GM10266 (cell line): ENCODE data around the gene FFAR2.

Experiments used
- DNase-seq: peaks from one replicate; pipeline ENCODE4 v3.0.0; 2012; ENCODE audit errors: extremely low spot score
- TF ChIP-seq, protein P1 (sequence below): IDR thresholded peaks from 2 replicates; pipeline ENCODE4 v1.5.1; 2012; ENCODE audit warnings: mild to moderate bottlenecking, low read depth; ENCODE audit not compliant: control insufficient read depth, insufficient read depth; ENCODE audit errors: missing control alignments

The FFAR2 gene

DNA sequence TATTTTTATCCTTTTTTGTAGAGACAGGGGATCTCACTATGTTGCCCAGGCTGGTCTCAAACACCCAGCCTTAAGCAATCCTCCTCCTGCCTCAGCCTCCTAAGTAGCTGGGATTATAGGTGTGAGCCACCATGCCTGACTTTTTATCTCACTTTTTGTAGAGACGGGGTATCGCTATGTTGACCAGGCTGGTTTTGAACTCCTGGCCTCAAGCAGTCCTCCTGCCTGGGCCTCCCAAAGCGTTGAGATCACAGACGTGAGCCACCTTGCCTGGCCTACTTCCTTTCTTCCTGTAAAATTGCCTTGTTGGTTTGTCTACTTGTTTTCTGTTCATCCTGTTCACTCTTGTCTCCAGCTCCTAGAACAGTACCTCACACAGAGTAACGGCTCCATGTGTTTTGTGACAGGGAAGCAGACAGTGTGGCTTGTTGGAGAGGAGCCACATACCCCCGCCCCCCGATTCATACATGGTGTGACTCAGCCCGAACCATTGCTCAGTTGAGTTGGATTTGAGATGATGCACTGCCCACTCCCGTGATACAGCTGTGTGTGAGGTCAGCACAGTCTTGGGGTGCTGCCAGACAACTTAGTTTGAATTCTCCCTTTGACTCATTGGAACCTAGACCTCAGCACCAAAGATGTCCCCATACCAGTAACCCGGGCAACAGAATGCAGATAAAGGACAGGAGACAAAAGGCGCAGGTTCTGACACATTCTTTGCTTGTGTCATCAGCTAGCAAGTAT, 43.0 kb upstream of the FFAR2 start:
- TF ChIP-seq, protein P1, sequence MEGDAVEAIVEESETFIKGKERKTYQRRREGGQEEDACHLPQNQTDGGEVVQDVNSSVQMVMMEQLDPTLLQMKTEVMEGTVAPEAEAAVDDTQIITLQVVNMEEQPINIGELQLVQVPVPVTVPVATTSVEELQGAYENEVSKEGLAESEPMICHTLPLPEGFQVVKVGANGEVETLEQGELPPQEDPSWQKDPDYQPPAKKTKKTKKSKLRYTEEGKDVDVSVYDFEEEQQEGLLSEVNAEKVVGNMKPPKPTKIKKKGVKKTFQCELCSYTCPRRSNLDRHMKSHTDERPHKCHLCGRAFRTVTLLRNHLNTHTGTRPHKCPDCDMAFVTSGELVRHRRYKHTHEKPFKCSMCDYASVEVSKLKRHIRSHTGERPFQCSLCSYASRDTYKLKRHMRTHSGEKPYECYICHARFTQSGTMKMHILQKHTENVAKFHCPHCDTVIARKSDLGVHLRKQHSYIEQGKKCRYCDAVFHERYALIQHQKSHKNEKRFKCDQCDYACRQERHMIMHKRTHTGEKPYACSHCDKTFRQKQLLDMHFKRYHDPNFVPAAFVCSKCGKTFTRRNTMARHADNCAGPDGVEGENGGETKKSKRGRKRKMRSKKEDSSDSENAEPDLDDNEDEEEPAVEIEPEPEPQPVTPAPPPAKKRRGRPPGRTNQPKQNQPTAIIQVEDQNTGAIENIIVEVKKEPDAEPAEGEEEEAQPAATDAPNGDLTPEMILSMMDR: no peak
- peak; percentile 86 for DNase-seq

DNA sequence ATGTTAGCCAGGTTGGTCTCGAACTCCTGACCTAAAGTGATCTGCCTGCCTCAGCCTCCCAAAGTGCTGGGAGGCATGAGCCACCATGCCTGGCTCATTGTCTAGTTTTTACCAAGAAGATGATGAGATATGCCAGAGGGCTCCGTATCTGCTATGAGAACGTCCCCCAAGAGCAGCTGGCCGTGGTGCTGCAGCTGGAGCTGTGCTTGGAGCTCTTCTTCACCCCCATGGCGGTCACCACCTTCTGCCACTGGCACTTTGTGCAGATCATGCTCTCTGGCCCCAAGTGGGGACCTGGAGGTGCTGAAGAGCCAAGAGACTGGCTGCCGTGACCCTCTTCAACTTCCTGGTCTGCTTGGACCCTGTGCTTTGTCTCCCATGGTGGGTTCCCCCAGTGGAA, 40.4 kb upstream of the FFAR2 start:
- TF ChIP-seq, protein P1: no peak

DNA sequence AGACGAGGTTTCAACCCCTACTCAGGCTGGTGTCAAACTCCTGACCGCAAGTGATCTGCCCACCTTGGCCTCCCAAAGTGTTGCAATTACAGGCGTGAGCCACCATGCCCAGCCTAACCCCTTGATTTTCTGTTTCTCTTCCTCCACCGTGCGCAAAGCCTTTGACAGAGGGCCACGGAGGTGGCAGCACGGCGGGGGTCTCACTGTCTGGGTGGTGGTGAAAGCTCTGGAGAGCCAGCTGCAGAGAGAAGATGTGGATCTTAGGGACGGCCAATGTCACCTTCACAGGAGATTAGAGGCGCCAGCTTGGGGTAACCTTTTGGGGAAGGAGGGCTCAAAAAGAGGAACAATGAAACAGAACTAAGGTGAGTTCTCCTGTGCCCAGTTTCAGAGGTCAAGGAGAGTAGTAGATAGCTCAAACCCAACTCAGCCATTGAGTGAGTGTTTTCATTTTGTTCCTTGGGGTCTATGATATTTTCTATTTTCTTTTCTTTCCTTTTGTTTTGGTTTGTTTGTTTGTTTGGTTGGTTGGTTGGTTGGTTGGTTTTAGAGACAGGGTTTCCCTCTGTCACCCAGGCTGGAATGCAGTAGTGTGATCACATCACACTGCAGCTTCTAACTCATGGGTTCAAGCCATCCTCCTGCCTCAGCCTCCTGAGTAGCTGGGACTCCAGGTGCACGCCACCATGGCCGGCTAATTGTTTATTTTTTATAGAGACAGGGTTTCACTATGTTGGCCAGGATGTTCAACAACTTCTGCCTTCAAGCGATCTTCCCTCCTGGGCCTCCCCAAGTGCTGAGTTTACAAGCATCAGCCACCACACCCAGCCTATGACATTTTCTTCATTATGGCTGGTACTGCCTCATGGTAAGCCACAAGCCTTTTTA, 39.5 kb upstream of the FFAR2 start:
- TF ChIP-seq, protein P1: no peak
- DNase-seq: no peak

More for the DNA sequence above, 40.4 kb upstream of the FFAR2 start:
- DNase-seq: no peak

DNA sequence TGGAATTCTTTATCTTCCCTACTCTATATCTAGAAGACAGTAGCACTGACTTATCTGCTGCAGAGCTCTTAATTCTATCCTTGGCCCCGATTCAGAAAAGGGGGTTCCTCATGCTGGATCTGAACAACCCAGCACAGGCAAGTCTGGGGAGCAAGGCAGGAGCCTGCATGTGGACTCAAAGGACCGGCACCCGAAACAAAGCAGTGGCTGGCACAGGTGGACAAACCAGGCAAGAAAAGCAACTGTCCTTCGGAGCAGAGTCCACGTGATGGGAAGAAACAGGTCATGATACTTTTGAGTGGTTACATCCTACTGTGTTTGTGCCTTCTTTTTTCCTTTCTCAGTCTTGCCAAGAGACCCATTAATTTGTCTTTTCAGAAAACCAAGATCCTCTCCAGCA, 38.9 kb upstream of the FFAR2 start:
- no peak for DNase-seq
- TF ChIP-seq, protein P1: no peak

DNA sequence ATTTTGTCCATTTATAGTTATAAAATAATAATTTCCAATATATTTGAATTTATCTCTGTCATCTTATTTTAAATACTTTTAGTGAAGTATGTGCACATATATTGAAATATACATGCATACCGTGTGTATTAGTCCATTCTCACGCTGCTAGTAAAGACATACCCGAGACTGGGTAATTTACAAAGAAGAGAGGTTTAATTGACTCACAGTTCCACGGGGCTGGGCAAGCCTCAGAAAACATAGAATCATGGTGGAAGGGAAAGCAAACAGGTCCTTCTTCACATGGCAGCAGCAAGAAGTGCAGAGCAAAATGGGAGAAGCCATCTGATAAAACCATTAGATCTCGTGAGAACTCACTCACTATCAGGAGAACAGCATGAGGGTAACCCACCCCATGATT, 37.6 kb upstream of the FFAR2 start:
- no peak for DNase-seq
- TF ChIP-seq, protein P1: no peak

DNA sequence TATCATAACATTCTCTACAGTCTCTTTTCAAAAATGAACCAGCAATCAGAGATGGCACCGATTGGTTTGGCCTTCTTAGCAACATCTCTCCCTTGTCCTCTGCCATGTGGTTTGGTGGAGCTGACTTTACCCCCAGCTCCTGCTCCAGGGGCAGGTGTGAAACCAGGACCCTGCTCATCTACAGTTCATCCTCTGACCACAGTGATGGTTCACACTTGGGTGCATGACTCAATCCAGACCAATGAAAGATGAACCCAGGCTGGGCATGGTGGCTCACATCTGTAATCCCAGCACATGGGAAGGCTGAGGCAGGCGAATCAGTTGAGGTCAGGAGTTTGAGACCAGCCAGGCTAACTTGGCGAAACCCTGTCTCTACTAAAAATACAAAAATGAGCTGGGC, 33.6 kb upstream of the FFAR2 start:
- TF ChIP-seq, protein P1: no peak
- no peak for DNase-seq

DNA sequence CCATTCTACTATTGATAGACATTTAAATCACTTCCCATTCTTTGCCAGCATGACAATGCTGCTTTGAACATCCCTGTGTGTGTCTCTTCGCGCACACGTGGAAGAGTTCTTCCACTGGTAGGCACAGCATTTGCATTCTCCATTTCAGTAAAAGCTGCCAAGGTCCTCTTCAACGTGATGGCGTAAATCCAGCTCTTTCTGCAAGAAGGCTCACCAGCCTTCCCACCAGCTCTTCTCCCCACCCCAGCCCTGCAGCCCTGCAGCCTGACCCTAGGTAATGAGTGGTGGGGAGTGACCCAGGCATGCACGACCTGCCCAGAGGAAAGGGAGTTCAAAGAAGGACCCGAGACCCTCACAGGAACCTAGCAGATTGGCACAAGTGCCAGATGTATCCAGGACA, 31.7 kb upstream of the FFAR2 start:
- no peak for DNase-seq
- TF ChIP-seq, protein P1: no peak
